GM23248 (cell line): Measurements from ENCODE around the gene RNF130.

Experiments used
- EZH2 ChIP-seq: fragments of 200-600 bp; sonication (generic); IDR thresholded peaks from 2 replicates; pipeline ENCODE4 v1.6.1; 2018; ENCODE audit warnings: antibody characterized with exemption, mild to moderate bottlenecking; ENCODE audit not compliant: insufficient read depth, poor library complexity, severe bottlenecking
- EZH2phosphoT487 ChIP-seq: fragments of 200-600 bp; sonication (generic); IDR thresholded peaks from 2 replicates; pipeline ENCODE4 v1.6.1; 2018; ENCODE audit warnings: antibody characterized with exemption, moderate library complexity, mild to moderate bottlenecking, low read depth; ENCODE audit not compliant: insufficient read depth

DNA sequence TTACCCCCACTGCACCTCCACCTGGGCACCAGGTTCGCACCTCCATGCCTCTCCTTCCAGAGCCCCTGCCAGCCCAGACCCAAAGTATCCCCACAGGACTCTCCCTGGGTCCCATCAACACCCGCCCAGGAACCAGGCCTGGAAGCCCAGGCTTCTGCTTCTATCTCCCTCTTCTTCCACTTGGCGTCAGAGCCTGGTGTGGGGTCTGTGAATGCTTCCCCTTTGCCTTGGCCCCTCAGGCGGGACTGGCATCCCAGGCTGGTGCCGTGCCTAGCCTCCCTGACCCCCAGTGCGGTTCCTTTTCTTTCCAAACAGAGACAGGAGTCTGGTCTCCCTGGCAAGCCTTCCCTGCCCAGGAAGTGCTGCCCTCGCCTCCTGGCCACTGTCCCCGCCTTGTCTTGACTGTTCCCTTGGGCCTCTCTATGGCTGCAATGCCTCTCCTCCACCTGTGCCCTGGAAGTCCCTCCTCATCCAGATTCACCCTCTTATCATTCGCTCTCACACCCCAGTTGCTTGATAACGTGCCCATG is 156.1 kb downstream of the RNF130 start:
- TF ChIP-seq EZH2 (no peak), EZH2phosphoT487 (no peak)
